Esophagus (tissue), 2 donors: ENCODE data around the gene MSI2. TPM values are rescaled to one million over a fixed set of nuclear protein-coding genes. Genes with fewer than 3 reads are reported as not detected.

Experiments used
- H3K27ac ChIP-seq, 2 donors: one replicate each; pipeline ENCODE4 v1.5.1; 2013; ENCODE audit warnings: low read depth in 2 of 2, mild to moderate bottlenecking in 2 of 2, inconsistent platforms in 1 of 2, low read length in 1 of 2, moderate library complexity in 1 of 2
- H3K27me3 ChIP-seq, 2 donors: one replicate each; pipeline ENCODE4 v1.6.1; 2013; ENCODE audit warnings: low read length in 2 of 2, control low read depth in 1 of 2, mild to moderate bottlenecking in 1 of 2; ENCODE audit not compliant: insufficient read depth in 2 of 2, control insufficient read depth in 1 of 2
- H3K36me3 ChIP-seq, 2 donors: one replicate each; pipeline ENCODE4 v1.6.1; 2013; ENCODE audit warnings: low read length in 1 of 2; ENCODE audit not compliant: control insufficient read depth in 2 of 2, insufficient read depth in 2 of 2
- H3K4me1 ChIP-seq, 2 donors: one replicate each; pipeline ENCODE4 v1.6.1; 2013; ENCODE audit warnings: low read length in 1 of 2; ENCODE audit not compliant: control insufficient read depth in 2 of 2, insufficient read depth in 2 of 2
- H3K4me3 ChIP-seq, 2 donors: one replicate each; pipeline ENCODE4 v1.5.1; 2013; ENCODE audit warnings: low read length in 2 of 2, mild to moderate bottlenecking in 2 of 2, low read depth in 1 of 2, moderate library complexity in 1 of 2
- H3K9me3 ChIP-seq, 2 donors: one replicate each; pipeline ENCODE4 v1.6.1; 2013; ENCODE audit warnings: mild to moderate bottlenecking in 2 of 2, low read depth in 1 of 2, low read length in 1 of 2, moderate library complexity in 1 of 2; ENCODE audit not compliant: control insufficient read depth in 2 of 2, insufficient read depth in 1 of 2
- WGBS, 2 donors: extraction: QIAGEN DNeasy Blood & Tissue Kit; methylation state at CpG; one replicate each; pipeline ENCODE4 v1.1.7; 2013; 5-methylcytosine and 5-hydroxymethylcytosine counted together
- polyA plus RNA-seq, 2 donors: library from polyadenylated mRNA; stranded (reverse); fragments of 200-250 nt; gene quantifications; one replicate each; pipeline ENCODE4 v1.2.3, GENCODE V29; 2013
- donor health status: healthy with polysubstance abuse.
- donor health status: Bipolar disorder and iron deficiency.

Gene MSI2
- polyA plus RNA-seq, 2 donors: 7.8 to 8.2 TPM

- peaks cover 0 to 4% of the 10 kb centered on the region in 2 donors for H3K4me1 ChIP-seq
- H3K27ac ChIP-seq: no peak overlapping the region
- H3K4me3 ChIP-seq: no peak overlapping the region
- H3K27me3 ChIP-seq: no peaks in the 10 kb centered on the region
- H3K36me3 ChIP-seq: no peaks in the 10 kb centered on the region
- WGBS, 2 donors: 62 to 77% methylated on average over 13 of the region's 13 CpGs
- H3K9me3 ChIP-seq: no peaks in the 10 kb centered on the region
Observed at GRCh38 chr17:57284984-57285646, 28.8 kb downstream of the MSI2 start.

- Histone ChIP-seq H3K4me3 (no peak overlapping the region), H3K9me3 (no peaks in the 10 kb centered on the region), H3K27ac (no peak overlapping the region), H3K4me1 (peaks cover 0 to 4% of the 10 kb centered on the region in 2 donors), H3K27me3 (no peaks in the 10 kb centered on the region), H3K36me3 (no peaks in the 10 kb centered on the region)
- WGBS, 2 donors: 72 to 76% methylated on average over 5 of the region's 5 CpGs
Observed at GRCh38 chr17:57285701-57286100, 29.4 kb downstream of the MSI2 start.

- H3K27ac ChIP-seq: no peak overlapping the region
- 90 to 91% methylated on average over 17 of the region's 17 CpGs for WGBS, 2 donors
- H3K9me3 ChIP-seq: no peaks in the 10 kb centered on the region
- H3K4me1 ChIP-seq: peaks cover 0 to 4% of the 10 kb centered on the region in 2 donors
- no peaks in the 10 kb centered on the region for H3K27me3 ChIP-seq
- no peak overlapping the region for H3K4me3 ChIP-seq
- peaks cover 0 to 2% of the 10 kb centered on the region in 2 donors for H3K36me3 ChIP-seq
Observed at GRCh38 chr17:57286399-57287105, 30.2 kb downstream of the MSI2 start.

GRCh38 chr17:57288040-57288772 lies 31.9 kb downstream of the MSI2 start:
- Histone ChIP-seq H3K27me3 (no peaks in the 10 kb centered on the region), H3K4me1 (peaks cover 0 to 6% of the 10 kb centered on the region in 2 donors), H3K36me3 (peaks cover 0 to 7% of the 10 kb centered on the region in 2 donors), H3K4me3 (no peak overlapping the region), H3K27ac (peak overlapping the region in 1 of 2 donors; percentile 29), H3K9me3 (no peaks in the 10 kb centered on the region)
- 60 to 65% methylated on average over 10 of the region's 10 CpGs for WGBS, 2 donors

GRCh38 chr17:57288773-57289121 lies 32.4 kb downstream of the MSI2 start:
- H3K27ac ChIP-seq: no peak overlapping the region
- H3K4me1 ChIP-seq: peaks cover 0 to 7% of the 10 kb centered on the region in 2 donors
- H3K4me3 ChIP-seq: no peak overlapping the region
- H3K36me3 ChIP-seq: peaks cover 0 to 7% of the 10 kb centered on the region in 2 donors
- H3K9me3 ChIP-seq: no peaks in the 10 kb centered on the region
- H3K27me3 ChIP-seq: no peaks in the 10 kb centered on the region
- WGBS, 2 donors: 68 to 82% methylated on average over 3 of the region's 3 CpGs

GRCh38 chr17:57289130-57289529 lies 32.8 kb downstream of the MSI2 start:
- Histone ChIP-seq H3K36me3 (peaks cover 0 to 7% of the 10 kb centered on the region in 2 donors), H3K27ac (no peak overlapping the region), H3K9me3 (no peaks in the 10 kb centered on the region), H3K27me3 (no peaks in the 10 kb centered on the region), H3K4me1 (peaks cover 0 to 7% of the 10 kb centered on the region in 2 donors), H3K4me3 (no peak overlapping the region)
- 72 to 79% methylated on average over 5 of the region's 5 CpGs for WGBS, 2 donors

- Histone ChIP-seq H3K4me1 (peaks cover 0 to 7% of the 10 kb centered on the region in 2 donors), H3K27me3 (no peaks in the 10 kb centered on the region), H3K27ac (no peak overlapping the region), H3K36me3 (peaks cover 0 to 7% of the 10 kb centered on the region in 2 donors), H3K4me3 (no peak overlapping the region), H3K9me3 (no peaks in the 10 kb centered on the region)
- WGBS, 2 donors: 86% methylated on average over 8 of the region's 8 CpGs
Observed at GRCh38 chr17:57289613-57290012, 33.3 kb downstream of the MSI2 start.

- WGBS, 2 donors: 83 to 86% methylated on average over 10 of the region's 10 CpGs
- H3K4me3 ChIP-seq: no peak overlapping the region
- peaks cover 4 to 7% of the 10 kb centered on the region in 2 donors for H3K4me1 ChIP-seq
- H3K9me3 ChIP-seq: no peaks in the 10 kb centered on the region
- no peak overlapping the region for H3K27ac ChIP-seq
- no peaks in the 10 kb centered on the region for H3K27me3 ChIP-seq
- peaks cover 0 to 10% of the 10 kb centered on the region in 2 donors for H3K36me3 ChIP-seq
Observed at GRCh38 chr17:57290981-57291380, 34.7 kb downstream of the MSI2 start.

- Histone ChIP-seq H3K27me3 (no peaks in the 10 kb centered on the region), H3K36me3 (peaks cover 0 to 10% of the 10 kb centered on the region in 2 donors), H3K4me3 (no peak overlapping the region), H3K27ac (no peak overlapping the region), H3K4me1 (peaks cover 4 to 7% of the 10 kb centered on the region in 2 donors), H3K9me3 (no peaks in the 10 kb centered on the region)
- 94 to 100% methylated on average over 5 of the region's 5 CpGs for WGBS, 2 donors
Observed at GRCh38 chr17:57292091-57292490, 35.8 kb downstream of the MSI2 start.
